Ecto neural progenitor cell (in vitro differentiated cells): ENCODE measurements around the gene RNF38.
"Not testable (repeated sequence)": the region's sequence is repeated elsewhere in the genome, so short reads cannot be mapped to it uniquely, and the experiment has no call there.

ENCODE experiments used
- DNase-seq: peaks from one replicate; pipeline ENCODE4 v3.0.0-alpha.2; 2018; ENCODE audit warnings: low spot score

RNF38 gene

GRCh38 chr9:36407122-36407723 lies 7.2 kb upstream of the RNF38 start:
- DNase-seq: peak; percentile 61

- DNase-seq: no peak
Observed at GRCh38 chr9:36402536-36402935, 2.5 kb upstream of the RNF38 start.

- no peak for DNase-seq
Observed at GRCh38 chr9:36401897-36402480, 1.9 kb upstream of the RNF38 start.

GRCh38 chr9:36401164-36401740 lies 1.2 kb upstream of the RNF38 start:
- DNase-seq: no peak

- peak; percentile 95 for DNase-seq
Observed at GRCh38 chr9:36400332-36401163, 479 bp upstream of the RNF38 start.

- DNase-seq: no peak
Observed at GRCh38 chr9:36398745-36399144, 1.3 kb downstream of the RNF38 start.

- DNase-seq: no peak
Observed at GRCh38 chr9:36396985-36397384, 3.1 kb downstream of the RNF38 start.

GRCh38 chr9:36392489-36392888 lies 7.6 kb downstream of the RNF38 start:
- no peak for DNase-seq

GRCh38 chr9:36389590-36389989 lies 10.5 kb downstream of the RNF38 start:
- no peak for DNase-seq

- not testable (repeated sequence) for DNase-seq
Observed at GRCh38 chr9:36386396-36386965, 13.6 kb downstream of the RNF38 start.

- DNase-seq: no peak
Observed at GRCh38 chr9:36382484-36382883, 17.6 kb downstream of the RNF38 start.

- no peak for DNase-seq
Observed at GRCh38 chr9:36364577-36364976, 35.5 kb downstream of the RNF38 start.

- no peak for DNase-seq
Observed at GRCh38 chr9:36363448-36363847, 36.6 kb downstream of the RNF38 start.

GRCh38 chr9:36358486-36358885 lies 41.6 kb downstream of the RNF38 start:
- no peak for DNase-seq

GRCh38 chr9:36357639-36358038 lies 42.4 kb downstream of the RNF38 start:
- no peak for DNase-seq

GRCh38 chr9:36346569-36346968 lies 53.5 kb downstream of the RNF38 start:
- DNase-seq: no peak

GRCh38 chr9:36345103-36345846 lies 54.8 kb downstream of the RNF38 start:
- no peak for DNase-seq

GRCh38 chr9:36341936-36342577 lies 58.0 kb downstream of the RNF38 start:
- no peak for DNase-seq

GRCh38 chr9:36337865-36338264 lies 62.2 kb downstream of the RNF38 start:
- DNase-seq: no peak

- no peak for DNase-seq
Observed at GRCh38 chr9:36337002-36337401, 63.1 kb downstream of the RNF38 start.
